Stimulated activated CD4-positive, alpha-beta T cell treated with anti-CD3 and anti-CD28 coated beads, Interleukin-1b, Interleukin-23, amount 100 ng/mL, for 48 hours (primary cell): ENCODE measurements around the gene HS6ST2.

Experiments used
- DNase-seq: peaks from one replicate; pipeline ENCODE4 v3.0.0-alpha.2; 2020

Gene HS6ST2

GRCh38 chrX:132665676-132666075, 292.8 kb downstream of the HS6ST2 start:
- no peak for DNase-seq

GRCh38 chrX:132664273-132664672, 294.2 kb downstream of the HS6ST2 start:
- no peak for DNase-seq

DNA sequence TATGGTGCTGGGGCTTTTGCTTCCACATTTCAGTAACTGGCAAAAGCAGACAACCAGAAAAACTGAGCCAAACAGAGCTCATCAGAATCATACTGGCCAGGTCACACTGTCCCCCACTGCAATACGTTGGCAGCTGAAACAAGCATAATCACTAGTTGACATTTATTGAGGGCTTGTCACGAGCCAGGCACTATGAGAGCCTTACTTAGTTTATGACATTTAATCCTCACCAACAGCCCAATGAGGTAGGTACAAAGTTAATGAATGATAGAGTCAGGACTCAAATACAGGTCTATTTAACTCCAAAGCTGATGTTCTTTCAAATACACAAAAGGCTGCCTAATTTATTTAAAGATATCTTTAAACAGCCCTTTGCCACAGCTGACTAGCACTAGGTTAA, 295.6 kb downstream of the HS6ST2 start:
- no peak for DNase-seq

- DNase-seq, result no peak
These were observed 300.6 kb downstream of the HS6ST2 start for GRCh38 chrX:132657876-132658275.

- DNase-seq, result no peak
These were observed 305.6 kb downstream of the HS6ST2 start for GRCh38 chrX:132652871-132653270.

- DNase-seq, result no peak
These were observed 306.9 kb downstream of the HS6ST2 start for GRCh38 chrX:132651421-132652086.

DNA sequence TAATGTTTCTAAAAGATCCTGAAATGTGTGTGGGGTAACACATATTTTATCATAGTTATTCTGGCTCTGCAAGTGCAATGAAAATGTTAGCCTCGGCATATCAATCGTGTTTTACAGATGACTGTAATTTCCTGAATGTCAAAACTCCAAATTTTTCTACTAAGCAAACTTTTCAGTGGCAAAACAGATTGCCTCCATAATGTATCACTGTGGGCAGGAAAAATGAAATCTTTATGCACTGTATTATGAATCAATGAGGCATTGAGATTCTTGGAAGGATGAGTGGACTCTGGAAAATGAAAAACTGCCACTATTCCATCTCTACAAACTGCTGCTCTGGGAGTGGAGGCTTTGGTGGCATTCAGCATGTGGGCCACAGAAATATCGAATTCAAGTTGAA, 309.5 kb downstream of the HS6ST2 start:
- DNase-seq, result no peak

DNA sequence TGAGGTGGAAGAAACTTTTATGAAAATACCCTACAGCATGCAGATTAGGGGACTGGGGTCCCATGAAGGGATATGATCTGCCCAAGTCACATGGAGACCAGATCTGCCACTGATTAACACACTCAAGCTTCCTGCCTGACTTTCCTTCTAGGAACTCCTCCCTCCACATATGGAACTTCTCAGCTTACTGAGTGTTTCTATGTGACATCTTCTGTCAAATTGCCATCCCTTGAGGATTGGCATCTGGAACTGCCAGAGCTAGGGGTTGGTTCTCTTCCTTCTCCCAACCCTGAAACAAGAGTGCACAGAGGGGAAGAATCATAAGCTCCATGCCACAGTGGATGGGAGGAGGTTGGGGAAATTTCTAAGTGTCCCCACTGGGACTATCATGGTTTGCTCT, 319.0 kb downstream of the HS6ST2 start:
- DNase-seq, result no peak

GRCh38 chrX:132638313-132638712, 320.1 kb downstream of the HS6ST2 start:
- no peak for DNase-seq

DNA sequence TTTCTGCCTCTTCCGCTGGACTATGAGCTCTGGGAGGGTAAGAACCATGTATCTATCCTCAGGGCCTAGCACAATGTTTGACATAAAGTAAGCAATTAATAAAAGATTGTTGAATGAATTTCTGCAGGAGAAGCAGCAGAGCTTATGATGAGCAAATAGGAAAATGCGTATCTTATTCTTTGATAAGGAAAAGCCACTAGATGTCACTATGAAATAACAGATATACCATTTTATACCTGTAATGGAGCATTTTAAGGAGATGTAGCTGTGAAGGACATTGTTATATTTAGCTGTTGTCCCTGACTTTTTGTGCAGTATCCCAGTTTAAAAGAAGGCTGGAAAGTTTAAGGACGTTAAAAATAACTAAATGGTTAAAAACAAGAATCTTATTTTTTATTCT, 322.3 kb downstream of the HS6ST2 start:
- no peak for DNase-seq

- no peak for DNase-seq
These were observed 323.9 kb downstream of the HS6ST2 start for GRCh38 chrX:132634521-132634920.

GRCh38 chrX:132631579-132632232, 326.7 kb downstream of the HS6ST2 start:
- DNase-seq, result no peak

DNA sequence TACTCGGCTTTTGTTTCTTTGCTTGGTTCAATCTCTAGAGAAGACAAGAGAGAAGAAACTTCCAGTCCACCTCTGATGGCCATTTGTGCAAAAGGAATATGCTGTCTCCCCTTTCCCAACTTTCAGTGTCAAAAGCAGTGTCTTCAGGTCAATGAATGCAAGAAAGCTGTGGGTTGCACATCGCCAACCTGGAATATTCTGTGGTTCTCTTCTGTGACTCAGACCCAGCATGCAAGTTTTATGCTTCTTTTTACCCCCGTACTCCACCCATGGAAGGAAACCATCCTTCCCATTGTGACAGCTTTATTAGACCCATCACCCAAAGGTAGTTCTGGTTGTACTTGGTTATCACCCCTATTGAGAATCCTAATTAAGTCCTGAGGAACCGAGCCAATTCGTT, 334.0 kb downstream of the HS6ST2 start:
- no peak for DNase-seq

- DNase-seq, result no peak
These were observed 334.5 kb downstream of the HS6ST2 start for GRCh38 chrX:132623942-132624341.

DNA sequence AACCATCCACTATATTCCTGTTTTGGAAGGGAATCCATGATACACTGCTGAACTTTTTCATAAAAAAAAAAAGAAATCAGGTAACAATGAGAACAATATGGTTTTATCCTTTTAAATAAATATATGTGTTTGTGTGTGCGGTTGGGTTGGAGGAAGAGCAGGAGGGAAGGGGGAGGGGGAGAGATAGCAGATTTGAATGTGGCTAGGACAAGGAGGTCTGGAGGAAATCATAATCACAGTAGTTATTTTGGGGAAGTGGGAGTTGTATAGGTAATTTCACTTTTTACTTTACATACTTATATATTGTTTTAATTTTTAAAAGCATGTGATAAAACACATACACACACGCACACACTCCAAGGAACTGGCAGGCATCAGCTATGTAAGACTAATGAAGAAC, 335.1 kb downstream of the HS6ST2 start:
- no peak for DNase-seq

DNA sequence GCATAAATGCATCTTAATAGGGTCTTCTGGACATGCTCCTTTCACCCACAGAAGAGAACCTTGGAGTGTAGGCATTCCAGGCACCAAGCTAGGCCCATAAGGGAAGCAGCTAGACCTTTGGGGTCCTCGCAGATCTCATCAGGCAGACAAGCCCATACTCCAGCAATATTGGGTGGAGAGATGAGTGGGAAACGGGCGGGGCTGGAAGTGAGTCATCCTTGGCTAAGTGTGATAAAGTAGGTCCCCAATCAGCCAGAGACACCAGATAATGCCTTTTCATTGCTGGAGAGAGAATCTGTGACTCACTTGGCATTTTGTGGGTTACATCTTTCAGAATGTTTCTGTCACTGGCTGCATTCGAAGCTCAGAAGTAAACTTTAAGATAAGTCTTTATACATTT, 336.3 kb downstream of the HS6ST2 start:
- peak; percentile 62 for DNase-seq

DNA sequence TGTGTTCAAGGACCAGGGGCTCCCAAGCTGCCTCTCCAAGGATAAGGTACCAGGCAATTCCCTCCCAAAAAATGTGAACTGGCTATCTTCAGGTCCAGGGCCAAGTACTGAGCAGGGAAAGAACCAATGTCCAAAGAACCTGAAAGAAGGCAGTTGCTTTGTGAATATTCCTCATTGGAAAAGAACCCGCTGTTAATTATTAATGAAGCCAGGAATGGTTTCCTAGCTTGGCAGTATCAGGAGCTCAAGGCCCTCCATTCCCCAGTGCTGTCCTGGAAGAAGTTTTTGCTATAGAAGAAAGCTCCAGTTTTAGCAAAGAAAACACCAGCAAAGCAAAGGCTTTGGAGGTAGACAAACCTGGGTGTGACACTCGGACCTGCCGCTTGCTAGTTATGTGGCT, 339.6 kb downstream of the HS6ST2 start:
- no peak for DNase-seq

GRCh38 chrX:132615391-132616131, 342.9 kb downstream of the HS6ST2 start:
- peak; percentile 44 for DNase-seq

DNA sequence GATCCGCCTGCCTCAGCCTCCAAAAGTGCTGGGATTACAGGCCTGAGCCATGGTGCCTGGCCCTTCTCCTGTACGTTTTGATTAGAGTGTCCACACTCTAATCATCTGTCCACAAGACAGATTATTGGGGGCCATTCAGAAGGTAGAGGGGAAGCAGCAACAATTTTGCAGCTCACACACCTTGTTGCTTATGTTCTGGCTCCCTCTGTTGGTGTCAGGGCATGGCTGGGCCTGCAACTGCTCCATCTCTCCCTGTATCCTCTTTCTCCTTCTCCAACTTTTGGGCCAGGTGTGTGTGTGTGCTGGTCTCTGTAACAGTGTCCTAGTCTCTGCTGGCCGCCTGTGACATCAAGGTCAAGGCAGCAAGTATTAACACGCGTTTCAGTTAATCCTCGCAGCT, 344.1 kb downstream of the HS6ST2 start:
- no peak for DNase-seq

- DNase-seq, result no peak
These were observed 344.6 kb downstream of the HS6ST2 start for GRCh38 chrX:132613801-132614200.

- DNase-seq, result peak; percentile 29
These were observed 345.4 kb downstream of the HS6ST2 start for GRCh38 chrX:132612821-132613564.

DNA sequence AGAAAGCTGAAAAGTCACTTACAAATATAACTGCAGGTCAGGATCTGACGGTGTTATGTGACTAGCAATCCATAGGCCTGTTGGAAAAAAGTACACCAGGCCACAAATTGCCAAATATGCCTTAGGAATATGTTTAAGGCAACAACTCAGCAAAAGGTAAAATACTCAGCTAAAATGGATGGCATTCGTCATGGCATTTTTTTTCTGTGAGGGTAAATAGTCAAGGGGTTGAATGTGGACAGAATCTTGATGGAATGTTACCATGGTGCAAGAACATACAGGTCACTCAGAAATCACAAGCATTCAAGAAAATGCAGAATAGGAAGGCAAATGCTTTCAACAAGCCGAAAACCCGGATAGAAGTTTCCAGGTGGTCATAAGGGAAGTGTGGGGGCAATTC, 347.9 kb downstream of the HS6ST2 start:
- no peak for DNase-seq

DNA sequence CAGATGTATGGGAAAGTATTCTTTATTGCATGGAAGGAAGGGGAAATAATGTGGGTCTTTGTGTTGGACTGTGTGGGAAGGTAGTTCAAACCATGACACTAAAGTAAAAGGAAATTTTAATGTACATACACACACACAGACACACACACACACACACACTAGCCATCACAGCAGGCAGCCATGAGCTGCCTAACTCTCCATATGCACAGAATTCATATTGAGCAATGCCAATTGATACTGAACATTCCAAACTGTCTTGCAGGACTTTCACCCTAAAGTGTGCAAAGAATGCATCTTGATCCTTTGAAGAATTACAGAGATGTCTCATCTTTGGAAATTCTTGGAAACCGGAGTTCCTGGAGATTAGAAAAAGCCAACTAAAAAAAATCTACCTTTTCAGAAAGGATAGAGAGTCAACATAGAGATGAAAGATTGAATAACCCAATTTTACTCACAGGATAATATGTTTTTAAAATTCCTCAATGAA, 349.0 kb downstream of the HS6ST2 start:
- no peak for DNase-seq
